GM19193 (cell line): Measurements from ENCODE around the gene OR12D3.

ENCODE experiments used
- POLR2A ChIP-seq: IDR thresholded peaks from 4 replicates; pipeline ENCODE4 v1.6.1; 2011; ENCODE audit not compliant: insufficient read depth, insufficient read length; ENCODE audit errors: extremely low read depth

OR12D3 gene

GRCh38 chr6:29375191-29375590, at the start of gene OR12D3:
TSS of gene OR12D3 (minus strand) at chr6:29375291. CDS start at chr6:29375287, 4 bp downstream.
- no peak for TF ChIP-seq POLR2A

- no peak for TF ChIP-seq POLR2A
Observed at GRCh38 chr6:29424575-29424974, 49.5 kb upstream of the OR12D3 start.

- no peak for TF ChIP-seq POLR2A
Observed at GRCh38 chr6:29424168-29424567, 49.1 kb upstream of the OR12D3 start.

GRCh38 chr6:29419516-29419915, 44.4 kb upstream of the OR12D3 start:
- TF ChIP-seq POLR2A: no peak

GRCh38 chr6:29414588-29414987, 39.5 kb upstream of the OR12D3 start, which contains the start of gene OR12D1:
TSS of gene OR12D1 (plus strand) at chr6:29414928.
- no peak for TF ChIP-seq POLR2A

GRCh38 chr6:29403801-29404200, 28.7 kb upstream of the OR12D3 start:
- TF ChIP-seq POLR2A: no peak

GRCh38 chr6:29399525-29399924, 24.4 kb upstream of the OR12D3 start:
- no peak for TF ChIP-seq POLR2A

GRCh38 chr6:29395331-29395730, 20.2 kb upstream of the OR12D3 start, which contains the start of gene OR12D2:
TSS of gene OR12D2 (plus strand) at chr6:29395631. CDS start at chr6:29396700, 1,069 bp downstream.
- no peak for TF ChIP-seq POLR2A

- TF ChIP-seq POLR2A: no peak
Observed at GRCh38 chr6:29388533-29388932, 13.4 kb upstream of the OR12D3 start.

GRCh38 chr6:29376003-29376402, 912 bp upstream of the OR12D3 start:
- TF ChIP-seq POLR2A: no peak

- no peak for TF ChIP-seq POLR2A
Observed at GRCh38 chr6:29368765-29369164, 6.3 kb downstream of the OR12D3 start, which contains the start of gene OR5V1. TSS of gene OR5V1 (minus strand) at chr6:29368865. CDS start at chr6:29356195, 12,670 bp downstream.

- TF ChIP-seq POLR2A: no peak
Observed at GRCh38 chr6:29355603-29356002, 19.5 kb downstream of the OR12D3 start.

GRCh38 chr6:29354980-29355379, 20.1 kb downstream of the OR12D3 start:
- TF ChIP-seq POLR2A: no peak

- no peak for TF ChIP-seq POLR2A
Observed at GRCh38 chr6:29345380-29345779, 29.7 kb downstream of the OR12D3 start.

GRCh38 chr6:29336269-29336668, 38.8 kb downstream of the OR12D3 start:
- TF ChIP-seq POLR2A: no peak

- TF ChIP-seq POLR2A: no peak
Observed at GRCh38 chr6:29332676-29333075, 42.4 kb downstream of the OR12D3 start.

- TF ChIP-seq POLR2A: no peak
Observed at GRCh38 chr6:29325777-29326176, 49.3 kb downstream of the OR12D3 start.
